Stomach (tissue), 9 donors: ENCODE data around the gene FADS3. TPM values are rescaled to one million over a fixed set of nuclear protein-coding genes. Genes with fewer than 3 reads are reported as not detected.

Experiments
- DNase-seq, 2 donors: peaks; one replicate each; pipeline versions ENCODE4 v3.0.0 to v3.0.0-alpha.2; 2013 to 2019
- H3K27ac ChIP-seq, 5 donors: fragments of 200-600 bp in 4 of 5; sonication (generic) in 4 of 5; one replicate each; pipeline ENCODE4 v1.5.1; 2013 to 2019; ENCODE audit warnings: mild to moderate bottlenecking in 1 of 5, moderate library complexity in 1 of 5
- H3K27me3 ChIP-seq, 3 donors: fragments of 200-600 bp; sonication (generic); one replicate each; pipeline ENCODE4 v1.5.1; 2017 to 2019; ENCODE audit warnings: mixed run types in 1 of 3
- H3K36me3 ChIP-seq, 4 donors: fragments of 200-600 bp; sonication (generic); 1 replicate in 3 of 4; 2 replicates in 1 of 4; pipeline ENCODE4 v1.5.1; 2016 to 2019
- H3K4me1 ChIP-seq, 4 donors: fragments of 200-600 bp; sonication (generic); one replicate each; pipeline ENCODE4 v1.5.1; 2016 to 2019
- H3K4me3 ChIP-seq, 4 donors: fragments of 200-600 bp; sonication (generic) in 3 of 4; one replicate each; pipeline ENCODE4 v1.5.1; 2016 to 2019; ENCODE audit warnings: mild to moderate bottlenecking in 1 of 4
- H3K9me3 ChIP-seq, 4 donors: fragments of 200-600 bp; sonication (generic); one replicate each; pipeline ENCODE4 v1.5.1; 2016 to 2019
- CTCF ChIP-seq, 7 experiments: fragments of 450-650 bp in 4 of 7; fragments of 200-600 bp in 3 of 7; sonication (generic) in 3 of 7; IDR thresholded peaks; one replicate each; pipeline ENCODE4 v1.5.1; 2016 to 2019; ENCODE audit warnings: antibody characterized with exemption in 7 of 7, control low read depth in 2 of 7, mild to moderate bottlenecking in 1 of 7
- EP300 ChIP-seq: sonication (generic); formaldehyde crosslinking; IDR thresholded peaks from one replicate; pipeline ENCODE4 v1.6.1; 2017; ENCODE audit warnings: antibody characterized with exemption
- POLR2A ChIP-seq, 4 donors: fragments of 450-650 bp; IDR thresholded peaks; one replicate each; pipeline ENCODE4 v1.6.1; 2016; ENCODE audit warnings: antibody characterized with exemption in 4 of 4, control low read depth in 2 of 4, mild to moderate bottlenecking in 1 of 4, moderate library complexity in 1 of 4
- POLR2AphosphoS5 ChIP-seq, 3 donors: sonication (generic); formaldehyde crosslinking; IDR thresholded peaks; one replicate each; pipeline ENCODE4 v1.6.1; 2016; ENCODE audit warnings: antibody characterized with exemption in 3 of 3
- WGBS, 5 donors: extraction: QIAGEN DNeasy Blood & Tissue Kit in 3 of 5; methylation state at CpG; one replicate each; pipeline versions ENCODE4 v1.1.5 to v1.1.7; 2013 to 2018; 5-methylcytosine and 5-hydroxymethylcytosine counted together
- intact Hi-C: fragments of 100-400 bp; cut with DNase I; formaldehyde crosslinking; loops from one replicate; pipeline ENCODE4 v1.15.1; 2023; ENCODE audit warnings: low total_unique reads
- polyA plus RNA-seq, 3 donors: library from polyadenylated mRNA; stranded (reverse); fragments of 200-250 nt; gene quantifications; one replicate each; pipeline ENCODE4 v1.2.3, GENCODE V29; 2013
- small RNA-seq, 4 donors: library from RNA; depleted of rRNA; stranded (forward); fragments of <200 nt; gene quantifications; one replicate each; pipeline ENCODE3, GENCODE V24; 2016
- total RNA-seq, 5 donors: library from RNA; depleted of rRNA; stranded (reverse); fragments of >200 nt; gene quantifications; one replicate each; pipeline versions ENCODE4 v1.1.0 to v1.2.3, GENCODE V29; 2014 to 2016
- donor health status: healthy with polysubstance abuse.
- donor health status: Bipolar disorder and iron deficiency.
- donor health status: healthy.

The FADS3 gene
- total and polyA plus RNA-seq, 8 donors: 2.6 to 140 (median 17.5) TPM

GRCh38 chr11:61828629-61829407 is 62.5 kb downstream of the FADS3 start:
- H3K4me1 ChIP-seq: peaks cover 14 to 66% (median 33%) of the 10 kb centered on the region in 4 donors
- intact Hi-C loops: no loop called here
- peak overlapping the region; percentile 59 to 85 (median 69) for H3K27ac ChIP-seq
- 0 to 16% (median 1%) methylated on average over 4 to 55 of the region's 55 CpGs for WGBS, 5 donors
- TF ChIP-seq CTCF (IDR thresholded peaks at IDR 0.05) (peak in 2 of 7 experiments; percentile 2 to 34), POLR2AphosphoS5 (IDR thresholded peaks at IDR 0.05) (no peak)
- H3K4me3 ChIP-seq: peak overlapping the region; percentile 49 to 70 (median 60)
- no peaks in the 10 kb centered on the region for H3K9me3 ChIP-seq
- peaks cover 0 to 28% (median 5%) of the 10 kb centered on the region in 3 donors for H3K27me3 ChIP-seq
- peak in 1 of 2 donors; percentile 74 for DNase-seq
- no peaks in the 10 kb centered on the region for H3K36me3 ChIP-seq

GRCh38 chr11:61828379-61828628 is 63.0 kb downstream of the FADS3 start:
- peaks cover 14 to 62% (median 33%) of the 10 kb centered on the region in 4 donors for H3K4me1 ChIP-seq
- peaks cover 0 to 28% (median 5%) of the 10 kb centered on the region in 3 donors for H3K27me3 ChIP-seq
- no peaks in the 10 kb centered on the region for H3K36me3 ChIP-seq
- no peaks in the 10 kb centered on the region for H3K9me3 ChIP-seq
- peak overlapping the region; percentile 59 to 85 (median 69) for H3K27ac ChIP-seq
- no peak for TF ChIP-seq EP300
- no peak for TF ChIP-seq POLR2AphosphoS5 (IDR thresholded peaks at IDR 0.05)
- TF ChIP-seq POLR2A (IDR thresholded peaks at IDR 0.05): no peak
- TF ChIP-seq CTCF (IDR thresholded peaks at IDR 0.05): no peak
- peak overlapping the region; percentile 49 to 70 (median 60) for H3K4me3 ChIP-seq
- 0 to 2% (median 1%) methylated on average over 8 to 16 of the region's 16 CpGs for WGBS, 5 donors
- DNase-seq: no peak
- intact Hi-C loops: no loop called here

GRCh38 chr11:61827571-61828378 is 63.6 kb downstream of the FADS3 start, which contains the start of gene FADS2:
TSS of gene FADS2 (plus strand) at chr11:61828300. CDS start at chr11:61828391, 91 bp downstream.
- Histone ChIP-seq H3K27ac (peak within 1 kb of the TSS; percentile 59 to 85 (median 69)), H3K4me3 (peak within 1 kb of the TSS; percentile 49 to 70 (median 60)), H3K36me3 (no peaks in the 10 kb centered on the region), H3K4me1 (peaks cover 14 to 57% (median 32%) of the 10 kb centered on the region in 4 donors), H3K9me3 (no peaks in the 10 kb centered on the region), H3K27me3 (peaks cover 0 to 28% (median 5%) of the 10 kb centered on the region in 3 donors)
- TF ChIP-seq POLR2AphosphoS5 (IDR thresholded peaks at IDR 0.05) (peak in 2 of 3 donors; percentile 10 to 47), POLR2A (IDR thresholded peaks at IDR 0.05) (no peak)
- peak; percentile 57 to 96 for DNase-seq
- intact Hi-C loops: no loop called here
- WGBS, 5 donors: 0 to 1% (median 1%) methylated on average over 47 to 83 of the region's 83 CpGs

- peaks cover 14 to 50% (median 29%) of the 10 kb centered on the region in 4 donors for H3K4me1 ChIP-seq
- no peak for DNase-seq
- no peaks in the 10 kb centered on the region for H3K9me3 ChIP-seq
- H3K27ac ChIP-seq: peak overlapping the region; percentile 59 to 85 (median 69)
- H3K4me3 ChIP-seq: peak overlapping the region; percentile 49 to 70 (median 60)
- WGBS, 5 donors: 20 to 40% (median 26%) methylated on average over 20 to 23 of the region's 23 CpGs
- H3K27me3 ChIP-seq: peaks cover 0 to 28% (median 5%) of the 10 kb centered on the region in 3 donors
- no peaks in the 10 kb centered on the region for H3K36me3 ChIP-seq
- intact Hi-C loops: no loop called here
- TF ChIP-seq POLR2A (IDR thresholded peaks at IDR 0.05): no peak
- TF ChIP-seq POLR2AphosphoS5 (IDR thresholded peaks at IDR 0.05): no peak
- TF ChIP-seq CTCF (IDR thresholded peaks at IDR 0.05): no peak
- no peak for TF ChIP-seq EP300
Measured at GRCh38 chr11:61826930-61827570, 64.3 kb downstream of the FADS3 start.

Small RNA genes within 50 kb of the gene (small RNA-seq; reads per million reads assigned to genes)
- gene MIR6746 (0 reads per million in 4 donors), gene RNU6-1243P (0 reads per million in 4 donors)

Other genes with a start within 250 kb of the FADS3 start
- gene DAGLA, start 211.2 kb downstream of the FADS3 start, total RNA-seq: 10 to 100 TPM in 1 of 5 donors, 1 to 10 TPM in 2, under 1 TPM in 2; under 0.01 to 27.2 (median 1.3) TPM
- gene DAGLA, start 211.2 kb downstream of the FADS3 start, polyA plus RNA-seq: 1 to 10 TPM in 1 of 3 donors, under 1 TPM in 2; 0.15 to 3.2 (median 0.75) TPM
- gene MYRF, start 138.9 kb downstream of the FADS3 start, total RNA-seq: 100 to 1,000 TPM in 3 of 5 donors, 10 to 100 TPM in 1, 1 to 10 TPM in 1; 6.4 to 527 (median 240) TPM
- gene MYRF, start 138.9 kb downstream of the FADS3 start, polyA plus RNA-seq: 10 to 100 TPM; 19.0 to 45.9 (median 20.5) TPM
- 10 to 100 TPM in 4 of 5 donors, not detected in 1; 24.1 to 50.3 (median 42.8) TPM for gene TMEM258, start 98.9 kb downstream of the FADS3 start, total RNA-seq
- gene TMEM258, start 98.9 kb downstream of the FADS3 start, polyA plus RNA-seq: 100 to 1,000 TPM; 184 to 274 (median 210) TPM
- gene FEN1, start 98.6 kb downstream of the FADS3 start, total RNA-seq: 10 to 100 TPM in 2 of 5 donors, 1 to 10 TPM in 2, not detected in 1; 4.2 to 24.6 (median 10.4) TPM
- gene FEN1, start 98.6 kb downstream of the FADS3 start, polyA plus RNA-seq: 10 to 100 TPM in 1 of 3 donors, 1 to 10 TPM in 2; 5.0 to 14.3 (median 10.0) TPM
- 10 to 100 TPM in 4 of 5 donors, not detected in 1; 11.7 to 56.5 (median 17.3) TPM for gene FADS1, start 74.5 kb downstream of the FADS3 start, total RNA-seq
- 1 to 10 TPM; 1.8 to 6.4 (median 4.1) TPM for gene FADS1, start 74.5 kb downstream of the FADS3 start, polyA plus RNA-seq
- 10 to 100 TPM in 3 of 5 donors, 1 to 10 TPM in 1, not detected in 1; 9.6 to 15.2 (median 14.0) TPM for gene FADS2, start 63.2 kb downstream of the FADS3 start, total RNA-seq
- gene FADS2, start 63.2 kb downstream of the FADS3 start, polyA plus RNA-seq: 10 to 100 TPM in 1 of 3 donors, 1 to 10 TPM in 2; 3.5 to 17.1 (median 6.4) TPM
- 10 to 100 TPM in 2 of 5 donors, 1 to 10 TPM in 1, under 1 TPM in 1, not detected in 1; 0.58 to 12.8 (median 7.1) TPM for gene RAB3IL1, start 26.0 kb upstream of the FADS3 start, total RNA-seq
- 10 to 100 TPM in 2 of 3 donors, 1 to 10 TPM in 1; 5.3 to 13.3 (median 11.6) TPM for gene RAB3IL1, start 26.0 kb upstream of the FADS3 start, polyA plus RNA-seq
- gene BEST1, start 58.8 kb upstream of the FADS3 start, total RNA-seq: 10 to 100 TPM in 2 of 5 donors, 1 to 10 TPM in 2, not detected in 1; 1.2 to 27.4 (median 6.6) TPM
- gene BEST1, start 58.8 kb upstream of the FADS3 start, polyA plus RNA-seq: 1 to 10 TPM; 3.4 to 3.8 (median 3.7) TPM
- gene FTH1, start 76.1 kb upstream of the FADS3 start, total RNA-seq: 1,000 to 10,000 TPM in 4 of 5 donors, 100 to 1,000 TPM in 1; 703 to 2,177 (median 1,757) TPM
- gene FTH1, start 76.1 kb upstream of the FADS3 start, polyA plus RNA-seq: 1,000 to 10,000 TPM; 4,996 to 8,523 (median 5,775) TPM
- gene INCENP, start 232.5 kb upstream of the FADS3 start, total RNA-seq: 10 to 100 TPM in 3 of 5 donors, 1 to 10 TPM in 2; 4.1 to 32.1 (median 14.3) TPM
- gene INCENP, start 232.5 kb upstream of the FADS3 start, polyA plus RNA-seq: 1 to 10 TPM; 2.6 to 5.6 (median 4.5) TPM